ENCODE results near the gene ZFP36L1. TPM values are rescaled to one million over a fixed set of nuclear protein-coding genes. Genes with fewer than 3 reads are reported as not detected.

Gene ZFP36L1
- total RNA-seq, 2 donors from 2014 or later, result 99.4 to 99.6 TPM

DNA sequence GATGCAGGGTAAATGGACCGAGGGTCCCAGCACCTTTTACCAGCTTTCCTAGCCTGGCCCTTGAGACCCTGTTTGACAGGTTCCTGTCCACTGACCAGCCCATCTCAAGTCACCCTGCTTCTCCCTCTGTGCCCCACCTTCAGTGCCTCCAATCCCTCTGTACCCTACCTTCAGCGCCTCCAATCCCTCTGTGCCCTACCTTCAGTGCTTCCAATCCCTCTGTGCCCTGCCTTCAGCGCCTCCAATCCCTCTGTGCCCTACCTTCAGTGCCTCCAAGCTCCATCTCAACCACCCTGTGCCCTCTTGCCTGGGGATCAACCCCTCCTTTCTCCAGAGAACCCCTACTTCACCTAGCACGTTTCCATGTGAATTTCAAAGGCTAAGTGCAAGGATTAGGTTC, 54.3 kb downstream of the ZFP36L1 start:
- Histone ChIP-seq H3K9ac (ENCODE audit: extremely low read depth, low read length, poor library complexity, severe bottlenecking) (no peak overlapping the region), H3K36me3 (ENCODE audit: control insufficient read depth, insufficient read depth, low read length) (no peaks in the 10 kb centered on the region), H3K4me3 (ENCODE audit: low read length) (no peak overlapping the region), H3K27me3 (ENCODE audit: control insufficient read depth, insufficient read depth, low read length, poor library complexity, severe bottlenecking) (peaks cover 14% of the 10 kb centered on the region), H3K9me3 (ENCODE audit: control insufficient read depth, low read length) (peaks cover 7% of the 10 kb centered on the region), H3K27ac (ENCODE audit: low read depth, low read length) (no peak overlapping the region), H3K4me1 (ENCODE audit: control insufficient read depth, insufficient read depth, low read length) (peaks cover 11% of the 10 kb centered on the region)
- TF ChIP-seq CTCF (conservative IDR thresholded peaks at IDR 0.05), result no peak
- 76 to 77% methylated on average over 4 of the region's 4 CpGs for WGBS, 2 experiments (ENCODE audit: insufficient coverage in 1 of 2, insufficient read length in 1 of 2)
- Mint-ChIP-seq H3K9me3 (peaks cover 6% of the 10 kb centered on the region), H3K36me3 (ENCODE audit: low read depth) (no peaks in the 10 kb centered on the region), H3K27ac (no peak overlapping the region), H3K27me3 (ENCODE audit: insufficient read depth) (peaks cover 28% of the 10 kb centered on the region), H3K4me3 (no peak overlapping the region), H3K4me1 (peaks cover 25% of the 10 kb centered on the region)
- no peak for DNase-seq

Other genes starting within 250 kb of the ZFP36L1 start
- 100 to 1,000 TPM; 190 to 275 TPM for gene ACTN1, start 186.2 kb upstream of the ZFP36L1 start, total RNA-seq